ENCODE measurements around the gene TTC39C. TPM values are rescaled to one million over a fixed set of nuclear protein-coding genes. Genes with fewer than 3 reads are reported as not detected.

Gene TTC39C
- total RNA-seq, 1 donor from 2014 or later = 68.4 TPM

- H3K4me3 Mint-ChIP-seq = no peak overlapping the region
- H3K36me3 Mint-ChIP-seq (ENCODE audit: low read depth) = no peaks in the 10 kb centered on the region
- no peak for DNase-seq
- peaks cover 42% of the 10 kb centered on the region for H3K4me1 Mint-ChIP-seq
- no peak for ATAC-seq (ENCODE audit: low read depth)
- ChIA-PET POLR2A (no interaction called here), CTCF (no interaction called here)
- intact Hi-C loops (cut with micrococcal nuclease) = no loop called here
- TF ChIP-seq CTCF (IDR thresholded peaks at IDR 0.05) = no peak
- no peaks in the 10 kb centered on the region for H3K9me3 Mint-ChIP-seq
- H3K27me3 Mint-ChIP-seq = no peaks in the 10 kb centered on the region
- no peak overlapping the region for H3K27ac Mint-ChIP-seq
Measured at GRCh38 chr18:23977103-23977502, 37.5 kb upstream of the TTC39C start.

- no peak overlapping the region for H3K27ac Mint-ChIP-seq
- TF ChIP-seq CTCF (IDR thresholded peaks at IDR 0.05) = no peak
Measured at GRCh38 chr18:23977719-23978483, 36.7 kb upstream of the TTC39C start.

DNA sequence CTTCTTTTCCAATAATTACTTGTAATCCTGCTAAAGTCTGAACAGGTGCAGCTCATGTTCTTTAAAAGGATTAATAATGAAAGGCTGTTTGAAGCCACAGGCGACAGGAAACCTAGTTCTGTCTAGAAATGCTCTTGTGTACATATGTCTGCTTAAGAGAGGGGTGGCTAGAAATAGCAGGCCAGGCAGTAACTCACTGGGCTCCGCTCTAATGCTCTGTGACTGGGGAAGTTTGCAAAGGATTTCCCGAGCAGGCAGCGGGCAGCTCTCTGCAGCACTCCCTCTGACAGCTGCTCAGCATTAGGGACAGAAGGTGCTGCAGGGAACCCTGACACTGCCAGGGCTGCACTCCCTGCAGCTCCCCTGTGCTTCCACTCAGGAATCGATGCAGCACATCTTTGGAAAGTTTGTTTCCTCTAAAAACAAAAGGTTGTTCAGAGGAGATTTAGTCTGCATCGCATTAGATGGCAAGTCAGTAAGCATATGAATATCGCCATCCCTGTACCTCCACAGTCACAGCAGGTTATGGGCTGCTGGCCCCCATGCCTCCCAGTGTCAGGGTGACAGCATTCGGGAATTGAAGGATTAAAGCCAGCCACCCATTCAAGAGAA is 33.1 kb upstream of the TTC39C start:
- ATAC-seq (ENCODE audit: low read depth) (peak; percentile 96), DNase-seq (peak; percentile 28)
- peaks cover 36% of the 10 kb centered on the region for H3K4me1 Mint-ChIP-seq
- TF ChIP-seq CTCF (IDR thresholded peaks at IDR 0.05) = no peak
- H3K27me3 Mint-ChIP-seq = no peaks in the 10 kb centered on the region
- POLR2A ChIA-PET = interaction anchor here (0.8 to 1.5 kb wide), 5 partner anchors 10 to 32 kb away, joined by 3 to 5 read pairs (median 3); no protein-coding TSS in a partner anchor
- CTCF ChIA-PET = interaction anchor here (0.5 kb wide), 1 partner anchor 10 kb away, joined by 3 read pairs; no protein-coding TSS in a partner anchor
- intact Hi-C loops (cut with micrococcal nuclease) = loop anchor here (1.0 to 2.0 kb wide), 2 partner anchors 11 to 15 kb away; no protein-coding TSS in a partner anchor
- no peak overlapping the region for H3K27ac Mint-ChIP-seq
- no peaks in the 10 kb centered on the region for H3K36me3 Mint-ChIP-seq (ENCODE audit: low read depth)
- H3K9me3 Mint-ChIP-seq = no peaks in the 10 kb centered on the region
- peak overlapping the region; percentile 13 for H3K4me3 Mint-ChIP-seq

More at GRCh38 chr18:23977719-23978483, 36.7 kb upstream of the TTC39C start:
- H3K4me1 Mint-ChIP-seq = peaks cover 43% of the 10 kb centered on the region
- no peaks in the 10 kb centered on the region for H3K36me3 Mint-ChIP-seq (ENCODE audit: low read depth)
- no peaks in the 10 kb centered on the region for H3K27me3 Mint-ChIP-seq
- POLR2A ChIA-PET = interaction anchor here (0.6 kb wide), 1 partner anchor 465 kb away, joined by 5 read pairs; no protein-coding TSS in a partner anchor
- CTCF ChIA-PET = no interaction called here
- H3K4me3 Mint-ChIP-seq = no peak overlapping the region
- DNase-seq (no peak), ATAC-seq (ENCODE audit: low read depth) (no peak)
- intact Hi-C loops (cut with micrococcal nuclease) = no loop called here
- no peaks in the 10 kb centered on the region for H3K9me3 Mint-ChIP-seq

GRCh38 chr18:23982155-23983079 is 32.1 kb upstream of the TTC39C start:
- TF ChIP-seq CTCF (IDR thresholded peaks at IDR 0.05) = no peak
- ATAC-seq (ENCODE audit: low read depth) (no peak), DNase-seq (no peak)
- H3K36me3 Mint-ChIP-seq (ENCODE audit: low read depth) = no peaks in the 10 kb centered on the region
- ChIA-PET CTCF (no interaction called here), POLR2A (interaction anchor here (1.5 kb wide), 1 partner anchor 15 kb away, joined by 5 read pairs; no protein-coding TSS in a partner anchor)
- no peaks in the 10 kb centered on the region for H3K27me3 Mint-ChIP-seq
- peak overlapping the region; percentile 10 for H3K27ac Mint-ChIP-seq
- no peak overlapping the region for H3K4me3 Mint-ChIP-seq
- H3K4me1 Mint-ChIP-seq = peaks cover 34% of the 10 kb centered on the region
- intact Hi-C loops (cut with micrococcal nuclease) = no loop called here
- no peaks in the 10 kb centered on the region for H3K9me3 Mint-ChIP-seq
